HepG2 (cell line): Measurements from ENCODE around the gene PPP1R13L. TPM values are rescaled to one million over a fixed set of nuclear protein-coding genes. Genes with fewer than 3 reads are reported as not detected.
A peak's percentile ranks its signal among the peaks of the same experiment; 100 is the strongest.

ENCODE experiments used
- ESRRA ChIP-seq: sonication (generic); formaldehyde crosslinking; IDR thresholded peaks from 2 replicates; pipeline ENCODE4 v1.5.1; 2020; ENCODE audit warnings: mild to moderate bottlenecking, low read depth, missing genetic modification reagents
- HDAC1 ChIP-seq: sonication (generic); formaldehyde crosslinking; IDR thresholded peaks from 2 replicates; pipeline ENCODE4 v1.5.1; 2020; ENCODE audit warnings: mild to moderate bottlenecking, missing genetic modification reagents
- HES4 ChIP-seq: sonication (generic); formaldehyde crosslinking; IDR thresholded peaks from 2 replicates; pipeline ENCODE4 v1.9.0; 2021; ENCODE audit warnings: mild to moderate bottlenecking, missing genetic modification reagents, borderline replicate concordance
- NCOA2 ChIP-seq: sonication (generic); formaldehyde crosslinking; IDR thresholded peaks from 2 replicates; pipeline ENCODE4 v1.8.0; 2022; ENCODE audit warnings: inconsistent platforms
- POLR2AphosphoS5 ChIP-seq: IDR thresholded peaks from 2 replicates; pipeline ENCODE4 v1.6.1; 2012; ENCODE audit warnings: low read depth, low read length
- RNF2 ChIP-seq: fragments of 450-650 bp; conservative IDR thresholded peaks from 2 replicates; pipeline ENCODE4 v1.6.1; 2016; ENCODE audit warnings: low read depth
- TCF12 ChIP-seq, 2 experiments: fragments of 450-650 bp in 1 of 2; sonication (generic) in 1 of 2; formaldehyde crosslinking in 1 of 2; IDR thresholded peaks; 2 replicates each; pipeline versions ENCODE4 v1.6.1 to v1.8.0; 2017 to 2022; ENCODE audit warnings: antibody characterized with exemption in 1 of 2, mild to moderate bottlenecking in 1 of 2, missing genetic modification reagents in 1 of 2, moderate library complexity in 1 of 2
- TCF7 ChIP-seq: sonication (generic); IDR thresholded peaks from 2 replicates; pipeline ENCODE4 v1.6.1; 2016; ENCODE audit warnings: antibody characterized with exemption, low read depth
- ZBTB7B ChIP-seq: sonication (generic); formaldehyde crosslinking; IDR thresholded peaks from 2 replicates; pipeline ENCODE4 v1.4.0; 2020; ENCODE audit warnings: missing genetic modification reagents
- ZFP62 ChIP-seq: sonication (generic); formaldehyde crosslinking; IDR thresholded peaks from 2 replicates; pipeline ENCODE4 v1.4.0; 2020; ENCODE audit warnings: missing genetic modification reagents
- ZNF205 ChIP-seq: IDR thresholded peaks from 2 replicates; pipeline ENCODE4 v1.6.1; 2018; ENCODE audit warnings: missing biosample characterization, missing genetic modification reagents
- ZNF24 ChIP-seq: fragments of 450-650 bp; IDR thresholded peaks from 2 replicates; pipeline ENCODE4 v1.6.1; 2017; ENCODE audit warnings: antibody characterized with exemption, mild to moderate bottlenecking
- ZNF33A ChIP-seq: sonication (generic); formaldehyde crosslinking; IDR thresholded peaks from 2 replicates; pipeline ENCODE4 v1.5.1; 2020; ENCODE audit warnings: missing genetic modification reagents, mild to moderate bottlenecking, moderate library complexity, borderline replicate concordance
- ZNF7 ChIP-seq: IDR thresholded peaks from 2 replicates; pipeline ENCODE4 v1.6.1; 2016; ENCODE audit warnings: missing biosample characterization, missing genetic modification reagents
- ZNF724P ChIP-seq: sonication (generic); formaldehyde crosslinking; IDR thresholded peaks from 2 replicates; pipeline ENCODE4 v1.8.0; 2022; ENCODE audit warnings: missing genetic modification reagents, borderline replicate concordance
- polyA plus RNA-seq, 8 experiments: library from polyadenylated mRNA; depleted of rRNA in 3 of 8; stranded (reverse) in 7 of 8; unstranded in 1 of 8; fragments of >200 nt; fragmentation: Illumina TruSeq in 4 of 8; extraction: Trizol in 4 of 8; gene quantifications; 2 replicates each; pipeline versions ENCODE4 v1.2.1 to v1.2.3, GENCODE V29; 2011 to 2016; ENCODE audit warnings: low read depth in 4 of 8, missing spikeins in 1 of 8, mixed read lengths in 1 of 8; ENCODE audit not compliant: insufficient read depth in 1 of 8
- total RNA-seq, 5 experiments: library from RNA; depleted of rRNA; stranded (reverse); fragments of >200 nt; fragmentation: Illumina TruSeq; extraction: Trizol; gene quantifications; 2 replicates each; pipeline ENCODE4 v1.2.3, GENCODE V29; 2016; ENCODE audit warnings: low read depth in 1 of 5
- TF ChIP-seq, protein P1 (sequence below): sonication (generic); formaldehyde crosslinking; IDR thresholded peaks from 2 replicates; pipeline ENCODE4 v1.4.0; 2020; ENCODE audit warnings: missing genetic modification reagents
- TF ChIP-seq, protein P2 (sequence below): sonication (generic); formaldehyde crosslinking; IDR thresholded peaks from 2 replicates; pipeline ENCODE4 v1.5.1; 2020; ENCODE audit warnings: missing genetic modification reagents, mild to moderate bottlenecking, borderline replicate concordance
- TF ChIP-seq, protein P3 (sequence below): sonication (generic); formaldehyde crosslinking; IDR thresholded peaks from 2 replicates; pipeline ENCODE4 v1.5.0; 2020; ENCODE audit warnings: missing genetic modification reagents, mild to moderate bottlenecking, borderline replicate concordance

Gene PPP1R13L
- total and polyA plus RNA-seq, 2 of the 13 experiments (the other 11 are each of a cell fraction or from before 2014, with no cell fraction given), result 1.3 to 6.6 TPM

DNA sequence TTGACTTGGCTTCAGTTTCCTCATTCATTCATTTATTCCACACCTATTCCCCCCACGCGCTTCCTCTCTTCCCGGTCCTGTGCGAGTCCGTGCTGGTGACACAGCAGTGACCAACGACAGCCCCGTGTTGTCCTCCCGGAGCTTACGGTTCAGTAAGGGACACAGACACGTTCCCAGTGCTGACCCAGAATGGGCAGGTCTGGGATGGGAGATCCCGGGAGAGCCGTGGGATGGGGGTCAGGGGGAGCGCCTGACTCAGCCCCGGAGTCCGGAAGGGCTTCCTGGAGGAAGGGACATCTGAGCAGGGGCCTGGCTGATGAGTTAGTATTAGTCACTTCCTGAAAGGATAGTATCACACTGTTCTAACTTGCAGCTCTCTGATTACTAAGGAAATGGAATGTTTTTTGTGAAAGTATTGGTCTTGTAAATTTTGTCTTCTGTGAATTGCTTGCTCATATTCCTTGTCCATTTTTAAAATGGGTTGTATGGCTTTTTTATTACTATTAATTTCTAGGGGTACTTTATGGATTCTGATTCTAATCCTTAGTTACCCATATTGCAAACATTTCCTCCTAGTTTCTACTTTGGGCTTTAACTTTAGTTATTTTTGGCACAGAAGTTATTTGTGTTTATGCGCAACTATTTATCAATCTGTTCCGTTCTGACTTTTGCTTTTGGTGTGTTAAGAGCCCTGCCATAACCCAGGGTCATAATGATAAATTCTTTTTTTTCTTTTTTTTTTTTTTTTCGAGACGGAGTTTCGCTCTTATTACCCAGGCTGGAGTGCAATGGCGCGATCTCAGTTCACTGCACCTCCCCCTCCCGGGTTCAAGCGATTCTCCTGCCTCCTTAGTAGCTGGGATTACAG, 19.6 kb upstream of the PPP1R13L start (continued):
- no peak for TF ChIP-seq ZNF724P
- no peak for TF ChIP-seq ZBTB7B (CRISPR knock-in tag)
- TF ChIP-seq, protein P1, sequence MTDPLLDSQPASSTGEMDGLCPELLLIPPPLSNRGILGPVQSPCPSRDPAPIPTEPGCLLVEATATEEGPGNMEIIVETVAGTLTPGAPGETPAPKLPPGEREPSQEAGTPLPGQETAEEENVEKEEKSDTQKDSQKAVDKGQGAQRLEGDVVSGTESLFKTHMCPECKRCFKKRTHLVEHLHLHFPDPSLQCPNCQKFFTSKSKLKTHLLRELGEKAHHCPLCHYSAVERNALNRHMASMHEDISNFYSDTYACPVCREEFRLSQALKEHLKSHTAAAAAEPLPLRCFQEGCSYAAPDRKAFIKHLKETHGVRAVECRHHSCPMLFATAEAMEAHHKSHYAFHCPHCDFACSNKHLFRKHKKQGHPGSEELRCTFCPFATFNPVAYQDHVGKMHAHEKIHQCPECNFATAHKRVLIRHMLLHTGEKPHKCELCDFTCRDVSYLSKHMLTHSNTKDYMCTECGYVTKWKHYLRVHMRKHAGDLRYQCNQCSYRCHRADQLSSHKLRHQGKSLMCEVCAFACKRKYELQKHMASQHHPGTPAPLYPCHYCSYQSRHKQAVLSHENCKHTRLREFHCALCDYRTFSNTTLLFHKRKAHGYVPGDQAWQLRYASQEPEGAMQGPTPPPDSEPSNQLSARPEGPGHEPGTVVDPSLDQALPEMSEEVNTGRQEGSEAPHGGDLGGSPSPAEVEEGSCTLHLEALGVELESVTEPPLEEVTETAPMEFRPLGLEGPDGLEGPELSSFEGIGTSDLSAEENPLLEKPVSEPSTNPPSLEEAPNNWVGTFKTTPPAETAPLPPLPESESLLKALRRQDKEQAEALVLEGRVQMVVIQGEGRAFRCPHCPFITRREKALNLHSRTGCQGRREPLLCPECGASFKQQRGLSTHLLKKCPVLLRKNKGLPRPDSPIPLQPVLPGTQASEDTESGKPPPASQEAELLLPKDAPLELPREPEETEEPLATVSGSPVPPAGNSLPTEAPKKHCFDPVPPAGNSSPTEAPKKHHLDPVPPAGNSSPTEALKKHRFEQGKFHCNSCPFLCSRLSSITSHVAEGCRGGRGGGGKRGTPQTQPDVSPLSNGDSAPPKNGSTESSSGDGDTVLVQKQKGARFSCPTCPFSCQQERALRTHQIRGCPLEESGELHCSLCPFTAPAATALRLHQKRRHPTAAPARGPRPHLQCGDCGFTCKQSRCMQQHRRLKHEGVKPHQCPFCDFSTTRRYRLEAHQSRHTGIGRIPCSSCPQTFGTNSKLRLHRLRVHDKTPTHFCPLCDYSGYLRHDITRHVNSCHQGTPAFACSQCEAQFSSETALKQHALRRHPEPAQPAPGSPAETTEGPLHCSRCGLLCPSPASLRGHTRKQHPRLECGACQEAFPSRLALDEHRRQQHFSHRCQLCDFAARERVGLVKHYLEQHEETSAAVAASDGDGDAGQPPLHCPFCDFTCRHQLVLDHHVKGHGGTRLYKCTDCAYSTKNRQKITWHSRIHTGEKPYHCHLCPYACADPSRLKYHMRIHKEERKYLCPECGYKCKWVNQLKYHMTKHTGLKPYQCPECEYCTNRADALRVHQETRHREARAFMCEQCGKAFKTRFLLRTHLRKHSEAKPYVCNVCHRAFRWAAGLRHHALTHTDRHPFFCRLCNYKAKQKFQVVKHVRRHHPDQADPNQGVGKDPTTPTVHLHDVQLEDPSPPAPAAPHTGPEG (CRISPR knock-in tag), result no peak
- TF ChIP-seq TCF7, result no peak
- no peak for TF ChIP-seq NCOA2 (CRISPR knock-in tag)
- no peak for TF ChIP-seq ZNF33A (CRISPR knock-in tag)
- no peak for TF ChIP-seq TCF12 (IDR thresholded peaks at IDR 0.05)
- no peak for TF ChIP-seq TCF12 (CRISPR knock-in tag; IDR thresholded peaks at IDR 0.05)
- no peak for TF ChIP-seq ZFP62 (CRISPR knock-in tag)
- TF ChIP-seq, protein P2, sequence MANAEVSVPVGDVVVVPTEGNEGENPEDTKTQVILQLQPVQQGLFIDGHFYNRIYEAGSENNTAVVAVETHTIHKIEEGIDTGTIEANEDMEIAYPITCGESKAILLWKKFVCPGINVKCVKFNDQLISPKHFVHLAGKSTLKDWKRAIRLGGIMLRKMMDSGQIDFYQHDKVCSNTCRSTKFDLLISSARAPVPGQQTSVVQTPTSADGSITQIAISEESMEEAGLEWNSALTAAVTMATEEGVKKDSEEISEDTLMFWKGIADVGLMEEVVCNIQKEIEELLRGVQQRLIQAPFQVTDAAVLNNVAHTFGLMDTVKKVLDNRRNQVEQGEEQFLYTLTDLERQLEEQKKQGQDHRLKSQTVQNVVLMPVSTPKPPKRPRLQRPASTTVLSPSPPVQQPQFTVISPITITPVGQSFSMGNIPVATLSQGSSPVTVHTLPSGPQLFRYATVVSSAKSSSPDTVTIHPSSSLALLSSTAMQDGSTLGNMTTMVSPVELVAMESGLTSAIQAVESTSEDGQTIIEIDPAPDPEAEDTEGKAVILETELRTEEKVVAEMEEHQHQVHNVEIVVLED (CRISPR knock-in tag), result no peak
- no peak for TF ChIP-seq RNF2
- TF ChIP-seq ZNF24, result peak; percentile 82
- no peak for TF ChIP-seq ESRRA
- TF ChIP-seq HES4, result no peak
- TF ChIP-seq, protein P3, sequence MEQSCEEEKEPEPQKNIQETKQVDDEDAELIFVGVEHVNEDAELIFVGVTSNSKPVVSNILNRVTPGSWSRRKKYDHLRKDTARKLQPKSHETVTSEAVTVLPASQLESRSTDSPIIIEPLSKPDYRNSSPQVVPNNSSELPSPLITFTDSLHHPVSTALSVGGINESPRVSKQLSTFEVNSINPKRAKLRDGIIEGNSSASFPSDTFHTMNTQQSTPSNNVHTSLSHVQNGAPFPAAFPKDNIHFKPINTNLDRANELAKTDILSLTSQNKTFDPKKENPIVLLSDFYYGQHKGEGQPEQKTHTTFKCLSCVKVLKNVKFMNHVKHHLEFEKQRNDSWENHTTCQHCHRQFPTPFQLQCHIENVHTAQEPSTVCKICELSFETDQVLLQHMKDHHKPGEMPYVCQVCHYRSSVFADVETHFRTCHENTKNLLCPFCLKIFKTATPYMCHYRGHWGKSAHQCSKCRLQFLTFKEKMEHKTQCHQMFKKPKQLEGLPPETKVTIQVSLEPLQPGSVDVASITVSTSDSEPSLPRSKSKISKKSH (CRISPR knock-in tag), result no peak
- TF ChIP-seq ZNF7 (CRISPR knock-in tag), result no peak
- no peak for TF ChIP-seq ZNF205 (CRISPR knock-in tag)
- peak; percentile 69 for TF ChIP-seq HDAC1
- TF ChIP-seq POLR2AphosphoS5, result no peak; the same call in 1 of the 2 replicates
